ENCODE results near the gene MAP7.
"Not testable (repeated sequence)": the region's sequence is repeated elsewhere in the genome, so short reads cannot be mapped to it uniquely, and the experiment has no call there.

The MAP7 gene

GRCh38 chr6:136592930-136593673 is 42.9 kb upstream of the MAP7 start:
- Histone ChIP-seq H3K4me3 (ENCODE audit: low read depth, low read length) (no peak overlapping the region), H3K27me3 (ENCODE audit: insufficient read depth, low read depth, severe bottlenecking) (no peaks in the 10 kb centered on the region), H3K9me3 (ENCODE audit: severe bottlenecking) (no peaks in the 10 kb centered on the region), H3K36me3 (peaks cover 3% of the 10 kb centered on the region), H3K27ac (no peak overlapping the region)
- TF ChIP-seq, protein P1, sequence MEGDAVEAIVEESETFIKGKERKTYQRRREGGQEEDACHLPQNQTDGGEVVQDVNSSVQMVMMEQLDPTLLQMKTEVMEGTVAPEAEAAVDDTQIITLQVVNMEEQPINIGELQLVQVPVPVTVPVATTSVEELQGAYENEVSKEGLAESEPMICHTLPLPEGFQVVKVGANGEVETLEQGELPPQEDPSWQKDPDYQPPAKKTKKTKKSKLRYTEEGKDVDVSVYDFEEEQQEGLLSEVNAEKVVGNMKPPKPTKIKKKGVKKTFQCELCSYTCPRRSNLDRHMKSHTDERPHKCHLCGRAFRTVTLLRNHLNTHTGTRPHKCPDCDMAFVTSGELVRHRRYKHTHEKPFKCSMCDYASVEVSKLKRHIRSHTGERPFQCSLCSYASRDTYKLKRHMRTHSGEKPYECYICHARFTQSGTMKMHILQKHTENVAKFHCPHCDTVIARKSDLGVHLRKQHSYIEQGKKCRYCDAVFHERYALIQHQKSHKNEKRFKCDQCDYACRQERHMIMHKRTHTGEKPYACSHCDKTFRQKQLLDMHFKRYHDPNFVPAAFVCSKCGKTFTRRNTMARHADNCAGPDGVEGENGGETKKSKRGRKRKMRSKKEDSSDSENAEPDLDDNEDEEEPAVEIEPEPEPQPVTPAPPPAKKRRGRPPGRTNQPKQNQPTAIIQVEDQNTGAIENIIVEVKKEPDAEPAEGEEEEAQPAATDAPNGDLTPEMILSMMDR (IDR thresholded peaks at IDR 0.05; ENCODE audit: low read depth, low read length), result no peak
- DNase-seq, result no peak

GRCh38 chr6:136591617-136592016 is 41.4 kb upstream of the MAP7 start:
- Histone ChIP-seq H3K27ac (no peak overlapping the region), H3K9me3 (ENCODE audit: severe bottlenecking) (no peaks in the 10 kb centered on the region), H3K4me3 (ENCODE audit: low read depth, low read length) (no peak overlapping the region), H3K36me3 (peaks cover 3% of the 10 kb centered on the region), H3K27me3 (ENCODE audit: insufficient read depth, low read depth, severe bottlenecking) (no peaks in the 10 kb centered on the region)
- TF ChIP-seq, protein P1 (IDR thresholded peaks at IDR 0.05; ENCODE audit: low read depth, low read length), result no peak
- DNase-seq, result no peak

- not testable (repeated sequence) for H3K36me3 ChIP-seq; H3K4me3 ChIP-seq (ENCODE audit: low read depth, low read length); DNase-seq; H3K27me3 ChIP-seq (ENCODE audit: insufficient read depth, low read depth, severe bottlenecking); H3K27ac ChIP-seq; H3K9me3 ChIP-seq (ENCODE audit: severe bottlenecking)
Measured at GRCh38 chr6:136590846-136591245, 40.6 kb upstream of the MAP7 start.

DNA sequence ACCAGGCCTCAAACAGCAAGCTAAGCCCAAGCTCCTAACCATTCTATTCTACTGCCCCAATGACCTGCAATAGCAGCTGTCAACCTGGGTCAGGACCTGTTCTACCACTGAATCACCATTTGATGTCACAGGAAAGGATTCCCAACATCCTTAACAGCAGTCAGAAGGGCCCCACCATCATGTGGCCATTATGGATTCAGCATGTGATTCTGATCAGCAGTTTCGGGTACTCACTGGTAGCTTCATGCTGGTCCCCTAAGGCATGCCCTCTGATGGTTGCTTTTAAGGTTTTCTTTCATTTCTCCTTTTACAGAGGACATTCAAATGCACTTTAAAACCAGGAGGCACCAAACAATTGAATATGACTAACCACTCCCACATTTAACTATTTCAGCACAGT is 37.3 kb upstream of the MAP7 start:
- H3K9me3 ChIP-seq (ENCODE audit: severe bottlenecking), result no peaks in the 10 kb centered on the region
- H3K27me3 ChIP-seq (ENCODE audit: insufficient read depth, low read depth, severe bottlenecking), result no peaks in the 10 kb centered on the region
- H3K4me3 ChIP-seq (ENCODE audit: low read depth, low read length), result no peak overlapping the region
- DNase-seq, result no peak
- peaks cover 3% of the 10 kb centered on the region for H3K36me3 ChIP-seq
- TF ChIP-seq, protein P1 (IDR thresholded peaks at IDR 0.05; ENCODE audit: low read depth, low read length), result no peak
- no peak overlapping the region for H3K27ac ChIP-seq

GRCh38 chr6:136586295-136586694 is 36.1 kb upstream of the MAP7 start:
- H3K27ac ChIP-seq, result no peak overlapping the region
- TF ChIP-seq, protein P1 (IDR thresholded peaks at IDR 0.05; ENCODE audit: low read depth, low read length), result no peak
- H3K27me3 ChIP-seq (ENCODE audit: insufficient read depth, low read depth, severe bottlenecking), result no peaks in the 10 kb centered on the region
- H3K9me3 ChIP-seq (ENCODE audit: severe bottlenecking), result no peaks in the 10 kb centered on the region
- peaks cover 3% of the 10 kb centered on the region for H3K36me3 ChIP-seq
- H3K4me3 ChIP-seq (ENCODE audit: low read depth, low read length), result no peak overlapping the region
- no peak for DNase-seq

DNA sequence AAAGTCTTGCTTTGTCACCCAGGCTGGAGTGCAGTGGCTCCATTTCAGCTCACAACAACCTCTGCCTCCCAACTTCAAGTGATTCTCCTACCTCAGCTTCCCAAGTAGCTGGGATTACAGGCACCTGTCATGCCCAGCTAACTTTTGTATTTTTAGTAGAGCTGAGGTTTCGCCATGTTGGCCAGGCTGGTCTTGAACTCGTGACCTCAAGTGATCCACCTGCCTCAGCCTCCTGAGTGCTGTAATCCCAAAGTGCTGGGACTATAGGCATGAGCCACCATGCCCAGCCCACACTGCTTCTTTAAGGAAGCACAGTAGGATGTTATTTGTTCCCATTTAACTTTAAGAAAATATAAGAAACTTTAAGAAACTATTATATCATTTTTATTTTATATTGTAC is 35.3 kb upstream of the MAP7 start:
- not testable (repeated sequence) for H3K9me3 ChIP-seq (ENCODE audit: severe bottlenecking); DNase-seq; H3K27ac ChIP-seq; H3K4me3 ChIP-seq (ENCODE audit: low read depth, low read length); H3K27me3 ChIP-seq (ENCODE audit: insufficient read depth, low read depth, severe bottlenecking); H3K36me3 ChIP-seq

DNA sequence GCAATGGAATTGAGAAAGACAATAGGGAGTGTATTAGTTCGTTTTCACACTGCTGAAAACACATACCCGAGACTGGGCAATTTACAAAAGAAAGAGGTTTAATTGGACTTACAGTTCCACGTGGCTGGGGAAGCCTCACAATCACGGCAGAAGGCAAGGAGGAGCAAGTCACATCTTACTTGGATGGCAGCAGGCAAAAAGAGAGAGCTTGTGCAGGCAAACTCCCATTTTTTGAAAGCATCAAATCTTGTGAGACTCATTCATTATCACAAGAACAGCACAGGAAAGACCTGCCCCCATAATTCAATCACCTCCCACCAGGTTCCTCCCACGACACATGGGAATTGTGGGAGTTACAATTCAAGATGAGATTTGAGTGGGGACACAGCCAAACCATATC is 34.1 kb upstream of the MAP7 start:
- not testable (repeated sequence) for H3K27ac ChIP-seq; H3K36me3 ChIP-seq; H3K27me3 ChIP-seq (ENCODE audit: insufficient read depth, low read depth, severe bottlenecking); H3K9me3 ChIP-seq (ENCODE audit: severe bottlenecking); DNase-seq; H3K4me3 ChIP-seq (ENCODE audit: low read depth, low read length)

Data from WERI-Rb-1 (cell line).